SK-N-SH (cell line): ENCODE data around the gene DNAJC5.

Source experiments
- EZH2phosphoT487 ChIP-seq: fragments of 200-600 bp; sonication (generic); IDR thresholded peaks from 2 replicates; pipeline ENCODE4 v1.6.1; 2017; ENCODE audit warnings: low read depth, mixed run types, mild to moderate bottlenecking, antibody characterized with exemption, moderate library complexity, borderline replicate concordance
- FOSL2 ChIP-seq: IDR thresholded peaks from 2 replicates; pipeline ENCODE4 v1.4.0; 2012; ENCODE audit warnings: low read depth, mild to moderate bottlenecking, moderate library complexity, borderline replicate concordance
- FOXM1 ChIP-seq: IDR thresholded peaks from 2 replicates; pipeline ENCODE4 v1.4.0; 2012; ENCODE audit warnings: low read depth, mild to moderate bottlenecking
- NRF1 ChIP-seq: IDR thresholded peaks from 2 replicates; pipeline ENCODE4 v1.6.1; 2012; ENCODE audit warnings: low read depth, mild to moderate bottlenecking, low read length
- POLR2AphosphoS5 ChIP-seq: IDR thresholded peaks from 2 replicates; pipeline ENCODE4 v1.6.1; 2012; ENCODE audit warnings: low read depth, low read length
- RAD21 ChIP-seq: IDR thresholded peaks from 2 replicates; pipeline ENCODE4 v1.6.1; 2012; ENCODE audit warnings: mild to moderate bottlenecking, low read length
- RXRA ChIP-seq: IDR thresholded peaks from 2 replicates; pipeline ENCODE4 v1.4.0; 2012; ENCODE audit warnings: low read depth, mild to moderate bottlenecking, borderline replicate concordance
- SIN3A ChIP-seq: IDR thresholded peaks from 2 replicates; pipeline ENCODE4 v1.6.1; 2012; ENCODE audit warnings: low read depth, mild to moderate bottlenecking, low read length, moderate library complexity, borderline replicate concordance
- SMC3 ChIP-seq: IDR thresholded peaks from 2 replicates; pipeline ENCODE4 v1.6.1; 2012; ENCODE audit warnings: low read depth, low read length, improper control_type of control experiment
- TAF1 ChIP-seq: IDR thresholded peaks from 2 replicates; pipeline ENCODE4 v1.6.1; 2012; ENCODE audit warnings: low read depth, mild to moderate bottlenecking, low read length, moderate library complexity, borderline replicate concordance
- TCF12 ChIP-seq: IDR thresholded peaks from 2 replicates; pipeline ENCODE4 v1.4.0; 2012
- TF ChIP-seq, protein P1 (sequence below): fragments of 200-600 bp; sonication (generic); IDR thresholded peaks from 2 replicates; pipeline ENCODE4 v1.6.1; 2017; ENCODE audit warnings: antibody characterized with exemption, mild to moderate bottlenecking, moderate library complexity

DNA sequence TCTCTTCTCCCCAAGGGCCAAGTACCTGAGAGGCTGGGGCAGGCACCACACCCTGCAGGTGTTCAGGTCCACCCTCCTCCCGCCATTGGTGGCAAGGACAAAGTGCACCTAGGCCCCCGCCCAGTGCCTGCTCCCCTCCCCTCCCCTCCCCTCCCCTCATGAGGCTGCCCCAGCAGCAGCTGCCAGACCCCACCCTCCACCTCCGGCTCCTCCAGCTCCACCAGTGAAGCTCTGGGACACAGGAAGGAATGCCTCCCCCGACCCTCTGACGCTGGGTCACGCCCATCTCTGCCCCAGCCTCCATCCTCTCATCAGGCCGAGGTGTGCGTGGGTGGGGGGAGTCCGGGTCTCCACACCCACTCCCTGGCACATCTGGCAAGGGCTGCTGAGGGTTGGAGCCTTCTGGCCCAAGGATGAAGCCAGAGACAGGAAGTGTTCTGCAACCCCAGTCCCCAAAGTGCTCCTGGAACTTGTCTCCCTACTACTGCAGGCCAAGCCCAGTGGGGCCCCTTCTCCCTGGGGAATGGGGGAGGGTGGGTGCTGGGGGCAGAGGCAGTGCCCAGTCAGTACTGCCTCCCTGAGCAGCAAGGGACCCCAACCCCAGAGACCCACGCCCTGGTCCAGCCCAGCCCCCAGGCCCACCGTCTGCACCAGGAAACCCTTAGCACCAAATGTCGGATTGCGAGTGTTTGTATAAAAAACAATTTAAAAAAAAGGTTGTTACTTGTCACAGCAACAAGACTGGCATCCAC is 62.9 kb downstream of the DNAJC5 start:
- no peak for TF ChIP-seq EZH2phosphoT487
- TF ChIP-seq, protein P1, sequence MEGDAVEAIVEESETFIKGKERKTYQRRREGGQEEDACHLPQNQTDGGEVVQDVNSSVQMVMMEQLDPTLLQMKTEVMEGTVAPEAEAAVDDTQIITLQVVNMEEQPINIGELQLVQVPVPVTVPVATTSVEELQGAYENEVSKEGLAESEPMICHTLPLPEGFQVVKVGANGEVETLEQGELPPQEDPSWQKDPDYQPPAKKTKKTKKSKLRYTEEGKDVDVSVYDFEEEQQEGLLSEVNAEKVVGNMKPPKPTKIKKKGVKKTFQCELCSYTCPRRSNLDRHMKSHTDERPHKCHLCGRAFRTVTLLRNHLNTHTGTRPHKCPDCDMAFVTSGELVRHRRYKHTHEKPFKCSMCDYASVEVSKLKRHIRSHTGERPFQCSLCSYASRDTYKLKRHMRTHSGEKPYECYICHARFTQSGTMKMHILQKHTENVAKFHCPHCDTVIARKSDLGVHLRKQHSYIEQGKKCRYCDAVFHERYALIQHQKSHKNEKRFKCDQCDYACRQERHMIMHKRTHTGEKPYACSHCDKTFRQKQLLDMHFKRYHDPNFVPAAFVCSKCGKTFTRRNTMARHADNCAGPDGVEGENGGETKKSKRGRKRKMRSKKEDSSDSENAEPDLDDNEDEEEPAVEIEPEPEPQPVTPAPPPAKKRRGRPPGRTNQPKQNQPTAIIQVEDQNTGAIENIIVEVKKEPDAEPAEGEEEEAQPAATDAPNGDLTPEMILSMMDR: no peak
- no peak for TF ChIP-seq TCF12
- no peak for TF ChIP-seq SMC3
- TF ChIP-seq POLR2AphosphoS5: no peak
- TF ChIP-seq RXRA: no peak
- TF ChIP-seq FOXM1: no peak
- no peak for TF ChIP-seq RAD21
- TF ChIP-seq TAF1: no peak
- TF ChIP-seq NRF1: no peak
- TF ChIP-seq FOSL2: no peak
- TF ChIP-seq SIN3A: no peak
